ENCODE data around the gene IDI2.

Gene IDI2

DNA sequence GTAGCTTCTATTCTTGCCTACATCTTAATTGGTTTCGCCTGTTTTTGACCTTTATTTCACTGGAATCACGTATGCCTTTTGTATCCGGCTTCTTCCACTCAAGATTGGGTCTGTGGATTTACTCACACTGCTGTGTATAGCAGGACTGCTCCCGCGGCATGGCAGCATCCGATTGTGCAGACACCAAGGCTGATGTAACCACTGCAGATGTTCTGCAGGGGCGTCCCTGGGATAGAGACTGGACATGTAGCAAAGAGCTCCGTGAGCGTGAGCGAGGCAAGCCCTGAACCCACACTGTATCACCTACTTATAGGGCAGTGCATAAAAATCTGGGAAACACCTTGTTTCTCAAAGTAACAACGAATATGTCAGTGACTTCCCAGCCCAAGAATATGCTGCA, 11.4 kb upstream of the IDI2 start:
- TF ChIP-seq, protein P1, sequence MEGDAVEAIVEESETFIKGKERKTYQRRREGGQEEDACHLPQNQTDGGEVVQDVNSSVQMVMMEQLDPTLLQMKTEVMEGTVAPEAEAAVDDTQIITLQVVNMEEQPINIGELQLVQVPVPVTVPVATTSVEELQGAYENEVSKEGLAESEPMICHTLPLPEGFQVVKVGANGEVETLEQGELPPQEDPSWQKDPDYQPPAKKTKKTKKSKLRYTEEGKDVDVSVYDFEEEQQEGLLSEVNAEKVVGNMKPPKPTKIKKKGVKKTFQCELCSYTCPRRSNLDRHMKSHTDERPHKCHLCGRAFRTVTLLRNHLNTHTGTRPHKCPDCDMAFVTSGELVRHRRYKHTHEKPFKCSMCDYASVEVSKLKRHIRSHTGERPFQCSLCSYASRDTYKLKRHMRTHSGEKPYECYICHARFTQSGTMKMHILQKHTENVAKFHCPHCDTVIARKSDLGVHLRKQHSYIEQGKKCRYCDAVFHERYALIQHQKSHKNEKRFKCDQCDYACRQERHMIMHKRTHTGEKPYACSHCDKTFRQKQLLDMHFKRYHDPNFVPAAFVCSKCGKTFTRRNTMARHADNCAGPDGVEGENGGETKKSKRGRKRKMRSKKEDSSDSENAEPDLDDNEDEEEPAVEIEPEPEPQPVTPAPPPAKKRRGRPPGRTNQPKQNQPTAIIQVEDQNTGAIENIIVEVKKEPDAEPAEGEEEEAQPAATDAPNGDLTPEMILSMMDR (IDR thresholded peaks at IDR 0.05; ENCODE audit: insufficient read depth, low read length, poor library complexity, severe bottlenecking) = no peak
- Histone ChIP-seq H3K4me3 (replicated peaks; ENCODE audit: low read depth, low read length) (no peak overlapping the region), H3K27me3 (replicated peaks; ENCODE audit: control insufficient read depth, insufficient read depth, low read length) (no peaks in the 10 kb centered on the region), H3K36me3 (ENCODE audit: control insufficient read depth, insufficient read depth, low read length) (peaks cover 3% of the 10 kb centered on the region)
- DNase-seq (ENCODE audit: extremely low read depth, insufficient read length) = no peak

GRCh38 chr10:1036341-1036791, 10.7 kb upstream of the IDI2 start:
- peaks cover 3% of the 10 kb centered on the region for H3K36me3 ChIP-seq (ENCODE audit: control insufficient read depth, insufficient read depth, low read length)
- no peaks in the 10 kb centered on the region for H3K27me3 ChIP-seq (replicated peaks; ENCODE audit: control insufficient read depth, insufficient read depth, low read length)
- TF ChIP-seq, protein P1 (IDR thresholded peaks at IDR 0.05; ENCODE audit: insufficient read depth, low read length, poor library complexity, severe bottlenecking) = no peak
- H3K4me3 ChIP-seq (replicated peaks; ENCODE audit: low read depth, low read length) = no peak overlapping the region
- peak; percentile 57 for DNase-seq (ENCODE audit: extremely low read depth, insufficient read length)

DNA sequence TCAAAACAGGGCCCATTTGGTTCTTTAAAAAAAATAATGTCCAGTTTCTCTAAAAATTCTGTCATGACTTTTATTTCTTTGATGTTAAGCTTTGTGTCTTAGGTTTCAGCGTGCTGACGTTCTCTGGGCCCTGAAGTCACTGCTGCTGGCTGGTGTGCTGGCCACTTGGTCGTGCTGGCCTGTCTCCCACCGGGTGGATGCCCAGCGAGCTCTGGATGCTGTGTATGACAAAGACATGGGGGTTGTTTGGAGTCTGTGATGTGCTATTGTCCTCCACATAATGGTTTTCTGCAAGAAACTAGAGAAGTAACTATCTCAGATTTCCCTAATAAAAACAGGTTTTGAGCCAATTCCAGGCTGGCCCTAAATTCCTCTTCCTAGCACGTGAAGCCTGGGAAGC, 9.5 kb upstream of the IDI2 start:
- TF ChIP-seq, protein P1 (IDR thresholded peaks at IDR 0.05; ENCODE audit: insufficient read depth, low read length, poor library complexity, severe bottlenecking) = no peak
- Histone ChIP-seq H3K36me3 (ENCODE audit: control insufficient read depth, insufficient read depth, low read length) (peaks cover 2% of the 10 kb centered on the region), H3K27me3 (replicated peaks; ENCODE audit: control insufficient read depth, insufficient read depth, low read length) (no peaks in the 10 kb centered on the region), H3K4me3 (replicated peaks; ENCODE audit: low read depth, low read length) (no peak overlapping the region)
- no peak for DNase-seq (ENCODE audit: extremely low read depth, insufficient read length)

GRCh38 chr10:1034758-1035157, 9.1 kb upstream of the IDI2 start:
- Histone ChIP-seq H3K4me3 (replicated peaks; ENCODE audit: low read depth, low read length) (no peak overlapping the region), H3K36me3 (ENCODE audit: control insufficient read depth, insufficient read depth, low read length) (peaks cover 2% of the 10 kb centered on the region; the same call in 1 of the 2 replicates), H3K27me3 (replicated peaks; ENCODE audit: control insufficient read depth, insufficient read depth, low read length) (no peaks in the 10 kb centered on the region)
- no peak for DNase-seq (ENCODE audit: extremely low read depth, insufficient read length)
- TF ChIP-seq, protein P1 (IDR thresholded peaks at IDR 0.05; ENCODE audit: insufficient read depth, low read length, poor library complexity, severe bottlenecking) = no peak

GRCh38 chr10:1033601-1034000, 7.9 kb upstream of the IDI2 start:
- Histone ChIP-seq H3K36me3 (ENCODE audit: control insufficient read depth, insufficient read depth, low read length) (no peaks in the 10 kb centered on the region), H3K27me3 (replicated peaks; ENCODE audit: control insufficient read depth, insufficient read depth, low read length) (no peaks in the 10 kb centered on the region), H3K4me3 (replicated peaks; ENCODE audit: low read depth, low read length) (no peak overlapping the region)
- DNase-seq (ENCODE audit: extremely low read depth, insufficient read length) = no peak
- TF ChIP-seq, protein P1 (IDR thresholded peaks at IDR 0.05; ENCODE audit: insufficient read depth, low read length, poor library complexity, severe bottlenecking) = no peak

- no peak for DNase-seq (ENCODE audit: extremely low read depth, insufficient read length)
- Histone ChIP-seq H3K27me3 (replicated peaks; ENCODE audit: control insufficient read depth, insufficient read depth, low read length) (no peaks in the 10 kb centered on the region), H3K36me3 (ENCODE audit: control insufficient read depth, insufficient read depth, low read length) (no peaks in the 10 kb centered on the region), H3K4me3 (replicated peaks; ENCODE audit: low read depth, low read length) (no peak overlapping the region)
- TF ChIP-seq, protein P1 (IDR thresholded peaks at IDR 0.05; ENCODE audit: insufficient read depth, low read length, poor library complexity, severe bottlenecking) = no peak
Measured at GRCh38 chr10:1029838-1030237, 4.2 kb upstream of the IDI2 start.
